Hematopoietic multipotent progenitor cell treated with erythropoietin and hydrocortisone succinate and interleukin-3 and kit ligand, for 4 days (in vitro differentiated cells): Measurements from ENCODE around the gene AHNAK2.

ENCODE experiments used
- DNase-seq: peaks from one replicate; pipeline ENCODE4 v3.0.0-alpha.2; 2015

AHNAK2 gene

GRCh38 chr14:104984056-104984894 lies 6.1 kb upstream of the AHNAK2 start:
- no peak for DNase-seq

- no peak for DNase-seq
Observed at GRCh38 chr14:104983231-104983721, 5.1 kb upstream of the AHNAK2 start.

- no peak for DNase-seq
Observed at GRCh38 chr14:104982548-104983230, 4.5 kb upstream of the AHNAK2 start.

- DNase-seq = no peak
Observed at GRCh38 chr14:104981699-104982541, 3.7 kb upstream of the AHNAK2 start.

GRCh38 chr14:104980611-104981531 lies 2.7 kb upstream of the AHNAK2 start:
- no peak for DNase-seq

GRCh38 chr14:104979758-104980610 lies 1.8 kb upstream of the AHNAK2 start:
- no peak for DNase-seq

- DNase-seq = peak; percentile 29
Observed at GRCh38 chr14:104978746-104979691, 845 bp upstream of the AHNAK2 start.

GRCh38 chr14:104977008-104977680 lies 1.0 kb downstream of the AHNAK2 start:
- no peak for DNase-seq

- peak; percentile 91 for DNase-seq
Observed at GRCh38 chr14:104976198-104977007, 1.8 kb downstream of the AHNAK2 start.

- DNase-seq = peak; percentile 67
Observed at GRCh38 chr14:104975481-104976197, 2.5 kb downstream of the AHNAK2 start.

- no peak for DNase-seq
Observed at GRCh38 chr14:104974665-104975390, 3.3 kb downstream of the AHNAK2 start.

- no peak for DNase-seq
Observed at GRCh38 chr14:104974146-104974541, 4.0 kb downstream of the AHNAK2 start.

- no peak for DNase-seq
Observed at GRCh38 chr14:104973385-104974145, 4.6 kb downstream of the AHNAK2 start.

- DNase-seq = no peak
Observed at GRCh38 chr14:104973135-104973384, 5.1 kb downstream of the AHNAK2 start.

- DNase-seq = no peak
Observed at GRCh38 chr14:104972301-104973134, 5.7 kb downstream of the AHNAK2 start.
